MM.1S (cell line): ENCODE data around the gene MYH11.

Experiments used
- DNase-seq: peaks from one replicate; pipeline ENCODE4 v3.0.0-alpha.2; 2015
- H2AFZ ChIP-seq: fragments of 300-600 bp; sonication (generic); 2 replicates; pipeline ENCODE4 v1.6.0; 2016; ENCODE audit warnings: antibody characterized with exemption, low read length
- H3F3A ChIP-seq: fragments of 300-600 bp; sonication (generic); 2 replicates; pipeline ENCODE4 v1.6.1; 2016; ENCODE audit warnings: mild to moderate bottlenecking, antibody characterized with exemption, low read length, moderate library complexity, mixed read lengths; ENCODE audit not compliant: insufficient read depth
- H3K27ac ChIP-seq: fragments of 300-600 bp; sonication (generic); 2 replicates; pipeline ENCODE4 v1.5.1; 2016; ENCODE audit warnings: mild to moderate bottlenecking, low read length
- H3K27me3 ChIP-seq: fragments of 300-600 bp; sonication (generic); replicated peaks from 2 replicates; pipeline ENCODE4 v1.6.0; 2016; ENCODE audit warnings: low read length; ENCODE audit not compliant: insufficient read depth
- H3K36me3 ChIP-seq: fragments of 300-600 bp; sonication (generic); replicated peaks from 2 replicates; pipeline ENCODE4 v1.6.1; 2016; ENCODE audit warnings: mild to moderate bottlenecking, low read length, mixed read lengths; ENCODE audit not compliant: insufficient read depth
- H3K4me1 ChIP-seq: fragments of 300-600 bp; sonication (generic); 2 replicates; pipeline ENCODE4 v1.6.1; 2016; ENCODE audit warnings: low read length, mixed read lengths
- H3K4me2 ChIP-seq: fragments of 300-600 bp; sonication (generic); 2 replicates; pipeline ENCODE4 v1.6.0; 2016; ENCODE audit warnings: low read depth, low read length
- H3K4me3 ChIP-seq: fragments of 300-600 bp; sonication (generic); 2 replicates; pipeline ENCODE4 v1.5.1; 2016; ENCODE audit warnings: low read length, mixed read lengths
- H3K79me2 ChIP-seq: fragments of 300-600 bp; sonication (generic); 2 replicates; pipeline ENCODE4 v1.6.1; 2016; ENCODE audit warnings: mixed run types, low read length, mixed read lengths
- H3K9ac ChIP-seq: fragments of 300-600 bp; sonication (generic); 2 replicates; pipeline ENCODE4 v1.6.1; 2016; ENCODE audit warnings: low read length, mixed read lengths
- H3K9me2 ChIP-seq: fragments of 300-600 bp; sonication (generic); replicated peaks from 2 replicates; pipeline ENCODE4 v1.6.1; 2016; ENCODE audit warnings: mild to moderate bottlenecking, low read length, mixed read lengths; ENCODE audit not compliant: insufficient read depth
- H3K9me3 ChIP-seq: fragments of 300-600 bp; sonication (generic); replicated peaks from 2 replicates; pipeline ENCODE4 v1.6.1; 2016; ENCODE audit warnings: mild to moderate bottlenecking, low read length, mixed read lengths; ENCODE audit not compliant: insufficient read depth
- H4K20me1 ChIP-seq: fragments of 300-600 bp; sonication (generic); 2 replicates; pipeline ENCODE4 v1.6.1; 2016; ENCODE audit warnings: mild to moderate bottlenecking, low read length, moderate library complexity, mixed read lengths; ENCODE audit not compliant: insufficient read depth
- CTCF ChIP-seq: fragments of 300-600 bp; sonication (generic); IDR thresholded peaks from 2 replicates; pipeline ENCODE4 v1.5.1; 2016; ENCODE audit warnings: antibody characterized with exemption, low read length, mixed read lengths
- EZH2 ChIP-seq: fragments of 300-600 bp; sonication (generic); optimal IDR thresholded peaks from 2 replicates; pipeline ENCODE3; 2017; ENCODE audit warnings: low read depth, mild to moderate bottlenecking, antibody characterized with exemption, low read length, mixed read lengths
- EZH2phosphoT487 ChIP-seq: fragments of 300-600 bp; sonication (generic); IDR thresholded peaks from 2 replicates; pipeline ENCODE4 v1.6.1; 2018; ENCODE audit warnings: antibody characterized with exemption, low read length

MYH11 gene

DNA sequence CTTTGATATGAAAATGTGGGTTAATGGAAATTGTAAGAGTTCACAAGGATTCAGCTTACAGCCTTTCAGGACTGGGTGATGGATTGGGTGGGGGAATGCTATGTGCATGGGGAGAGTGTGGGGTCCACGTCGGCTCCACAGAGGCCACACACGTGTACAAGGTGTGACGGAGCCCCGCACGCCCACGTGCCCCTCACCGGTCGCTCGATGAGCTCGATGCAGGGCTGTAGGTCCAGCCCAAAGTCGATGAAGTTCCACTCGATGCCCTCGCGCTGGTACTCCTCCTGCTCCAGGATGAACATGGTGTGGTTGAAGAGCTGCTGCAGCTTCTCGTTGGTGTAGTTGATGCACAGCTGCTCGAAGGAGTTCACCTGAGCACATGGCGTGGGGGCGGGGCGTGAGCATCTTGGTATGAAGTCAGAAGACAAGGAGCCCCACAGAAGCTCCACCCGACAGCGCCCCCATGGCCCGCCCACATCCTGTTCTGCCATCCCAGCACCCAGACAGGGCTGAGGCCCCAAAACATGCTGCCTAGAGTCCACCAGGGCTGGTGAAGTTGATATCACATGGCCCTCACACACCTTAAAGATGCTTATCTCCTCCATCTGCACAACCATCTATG is 99.1 kb downstream of the MYH11 start:
- no peaks in the 10 kb centered on the region for H3K27me3 ChIP-seq
- no peaks in the 10 kb centered on the region for H4K20me1 ChIP-seq
- no peak overlapping the region for H3K4me2 ChIP-seq
- H3K27ac ChIP-seq: no peak overlapping the region
- no peaks in the 10 kb centered on the region for H3K4me1 ChIP-seq
- H3K9me3 ChIP-seq: no peaks in the 10 kb centered on the region
- no peaks in the 10 kb centered on the region for H3K9me2 ChIP-seq
- peak; percentile 27 for DNase-seq
- no peak overlapping the region for H3K9ac ChIP-seq
- no peak overlapping the region for H3K4me3 ChIP-seq
- no peaks in the 10 kb centered on the region for H3K36me3 ChIP-seq
- no peaks in the 10 kb centered on the region for H3K79me2 ChIP-seq
- TF ChIP-seq EZH2phosphoT487 (no peak), EZH2 (no peak), CTCF (no peak)
- H2AFZ ChIP-seq: no peak overlapping the region
- no peaks in the 10 kb centered on the region for H3F3A ChIP-seq

DNA sequence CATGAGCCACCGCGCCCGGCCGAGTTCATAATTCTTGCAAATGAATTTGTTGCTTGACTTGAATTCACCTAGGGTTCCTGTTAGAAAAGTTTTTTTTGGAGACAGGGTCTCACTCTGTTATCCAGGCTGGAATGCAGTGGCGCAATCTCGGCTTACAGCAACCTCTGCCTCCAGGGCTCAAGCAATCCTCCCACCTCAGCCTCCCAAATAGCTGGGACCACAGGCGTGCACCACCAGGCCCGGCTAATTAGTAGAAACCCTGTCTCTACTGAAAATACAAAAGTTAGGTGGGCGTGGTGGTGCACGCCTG is 99.8 kb downstream of the MYH11 start:
- Histone ChIP-seq H4K20me1 (no peaks in the 10 kb centered on the region), H2AFZ (no peak overlapping the region), H3K4me2 (peak overlapping the region; percentile 34; the same call in 1 of the 2 replicates)

DNA sequence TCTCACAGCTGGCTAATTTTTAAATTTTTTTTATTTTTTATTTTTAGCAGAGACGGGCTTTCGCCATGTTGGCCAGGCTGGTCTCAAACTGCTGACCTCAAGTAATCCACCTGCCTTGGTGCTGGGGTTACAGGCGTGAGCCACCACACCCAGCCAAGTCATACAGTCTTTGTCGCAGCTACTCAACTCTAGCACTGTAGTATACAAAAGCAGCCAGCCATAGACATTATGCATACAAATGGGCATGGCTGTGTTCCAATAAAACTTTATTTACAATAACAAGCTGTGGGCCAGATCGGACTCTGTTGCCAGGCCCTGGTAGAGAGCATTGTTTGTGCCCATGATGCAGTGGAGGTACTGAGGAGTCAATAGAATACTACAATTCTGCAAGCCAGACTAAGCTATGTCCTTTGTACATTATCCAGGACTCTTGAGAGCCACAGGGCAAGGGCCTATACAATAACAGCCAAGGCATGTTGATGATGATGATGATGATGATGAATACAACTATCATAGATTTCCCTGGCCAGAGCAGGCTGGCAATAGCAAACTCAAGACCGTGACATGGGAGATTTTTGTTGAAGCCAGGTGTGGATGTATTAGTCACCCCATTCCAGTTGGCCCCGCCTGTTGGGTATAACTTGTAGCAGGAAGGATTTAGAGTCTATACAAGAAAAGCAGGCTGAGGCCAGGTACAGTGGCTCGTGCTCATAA is 101.8 kb downstream of the MYH11 start:
- Histone ChIP-seq H3K79me2 (no peaks in the 10 kb centered on the region), H4K20me1 (no peaks in the 10 kb centered on the region), H3K9me3 (no peaks in the 10 kb centered on the region), H3K4me3 (no peak overlapping the region), H3K9me2 (no peaks in the 10 kb centered on the region), H3K4me1 (no peaks in the 10 kb centered on the region), H3K9ac (no peak overlapping the region), H3K4me2 (no peak overlapping the region), H3K36me3 (no peaks in the 10 kb centered on the region), H3F3A (no peaks in the 10 kb centered on the region), H3K27me3 (no peaks in the 10 kb centered on the region), H3K27ac (no peak overlapping the region), H2AFZ (no peak overlapping the region)
- TF ChIP-seq CTCF: no peak
- no peak for TF ChIP-seq EZH2
- no peak for TF ChIP-seq EZH2phosphoT487
- no peak for DNase-seq

More for the DNA sequence above, 99.8 kb downstream of the MYH11 start:
- H3K79me2 ChIP-seq: no peaks in the 10 kb centered on the region
- no peak overlapping the region for H3K9ac ChIP-seq
- H3K4me3 ChIP-seq: no peak overlapping the region
- DNase-seq: no peak
- H3K4me1 ChIP-seq: no peaks in the 10 kb centered on the region
- no peak overlapping the region for H3K27ac ChIP-seq
- no peaks in the 10 kb centered on the region for H3K9me2 ChIP-seq
- no peaks in the 10 kb centered on the region for H3K27me3 ChIP-seq
- no peak for TF ChIP-seq EZH2
- TF ChIP-seq CTCF: no peak
- no peak for TF ChIP-seq EZH2phosphoT487
- no peaks in the 10 kb centered on the region for H3K9me3 ChIP-seq
- no peaks in the 10 kb centered on the region for H3K36me3 ChIP-seq
- H3F3A ChIP-seq: no peaks in the 10 kb centered on the region
